Ovary (tissue), 3 donors: ENCODE measurements around the gene SOCS1.

Source experiments
- CTCF ChIP-seq, 3 donors: fragments of 450-650 bp in 2 of 3; fragments of 200-600 bp in 1 of 3; IDR thresholded peaks; one replicate each; pipeline versions ENCODE4 v1.5.1 to v1.8.0; 2016 to 2022; ENCODE audit warnings: antibody characterized with exemption in 3 of 3, mild to moderate bottlenecking in 1 of 3
- EP300 ChIP-seq: sonication (generic); formaldehyde crosslinking; IDR thresholded peaks from one replicate; pipeline ENCODE4 v1.6.1; 2017; ENCODE audit warnings: antibody characterized with exemption
- POLR2A ChIP-seq: fragments of 450-650 bp; IDR thresholded peaks from one replicate; pipeline ENCODE4 v1.6.1; 2017; ENCODE audit warnings: antibody characterized with exemption, mild to moderate bottlenecking, moderate library complexity
- donor health status: DM: no; HTN: no; CAD: no.

GRCh38 chr16:11255737-11256660 is at the start of gene SOCS1:
- peak; percentile 85 to 98 (median 98) for TF ChIP-seq CTCF (IDR thresholded peaks at IDR 0.05)
- peak; percentile 94 for TF ChIP-seq POLR2A
- TF ChIP-seq EP300 = no peak
